Astrocyte (in vitro differentiated cells and primary cell): ENCODE results near the gene CLCN4. TPM values are rescaled to one million over a fixed set of nuclear protein-coding genes. Genes with fewer than 3 reads are reported as not detected.

Source experiments
- DNase-seq: peaks from one replicate; pipeline ENCODE4 v3.0.0-alpha.2; 2010; ENCODE audit warnings: low read depth
- FAIRE-seq: peaks from 2 replicates; lab custom pipeline; 2011; peaks lifted over from hg19 to GRCh38; lab: Jason Lieb, UNC
- H2AFZ ChIP-seq: 2 replicates; pipeline ENCODE4 v1.6.0; 2012; ENCODE audit warnings: low read depth, low read length, inconsistent platforms
- H3K27ac ChIP-seq: 2 replicates; pipeline ENCODE4 v1.5.1; 2011; ENCODE audit warnings: low read depth, low read length, inconsistent platforms
- H3K27me3 ChIP-seq: 2 replicates; pipeline ENCODE4 v1.6.0; 2011; ENCODE audit warnings: low read length, inconsistent platforms; ENCODE audit not compliant: insufficient read depth
- H3K36me3 ChIP-seq: 2 replicates; pipeline ENCODE4 v1.5.1; 2011; ENCODE audit warnings: low read length, inconsistent platforms; ENCODE audit not compliant: insufficient read depth
- H3K4me1 ChIP-seq: 2 replicates; pipeline ENCODE4 v1.5.1; 2011; ENCODE audit warnings: low read length, inconsistent platforms; ENCODE audit not compliant: insufficient read depth
- H3K4me2 ChIP-seq: 2 replicates; pipeline ENCODE4 v1.6.0; 2012; ENCODE audit warnings: low read length, inconsistent platforms
- H3K4me3 ChIP-seq: 2 replicates; pipeline ENCODE4 v1.5.1; 2011; ENCODE audit warnings: low read depth, mild to moderate bottlenecking, low read length, inconsistent platforms; ENCODE audit not compliant: insufficient read depth
- H3K79me2 ChIP-seq: 2 replicates; pipeline ENCODE4 v1.6.0; 2012; ENCODE audit warnings: mild to moderate bottlenecking, low read length, inconsistent platforms; ENCODE audit not compliant: insufficient read depth
- H3K9ac ChIP-seq: 2 replicates; pipeline ENCODE4 v1.6.0; 2012; ENCODE audit warnings: mild to moderate bottlenecking, low read length, inconsistent platforms
- H3K9me3 ChIP-seq: 2 replicates; pipeline ENCODE4 v1.5.1; 2012; ENCODE audit warnings: low read depth, mild to moderate bottlenecking, low read length, inconsistent platforms; ENCODE audit not compliant: insufficient read depth
- H4K20me1 ChIP-seq: 2 replicates; pipeline ENCODE4 v1.6.0; 2012; ENCODE audit warnings: low read length, inconsistent platforms; ENCODE audit not compliant: insufficient read depth
- H3K27ac Mint-ChIP-seq: one replicate; pipeline ENCODE4 v1.8.0; 2021; ENCODE audit warnings: mild to moderate bottlenecking, mixed read lengths; ENCODE audit not compliant: unreplicated experiment
- H3K27me3 Mint-ChIP-seq: one replicate; pipeline ENCODE4 v1.8.0; 2021; ENCODE audit warnings: low read depth, mixed read lengths; ENCODE audit not compliant: unreplicated experiment
- H3K36me3 Mint-ChIP-seq: one replicate; pipeline ENCODE4 v1.8.0; 2021; ENCODE audit warnings: low read depth, mixed read lengths; ENCODE audit not compliant: unreplicated experiment
- H3K4me1 Mint-ChIP-seq: one replicate; pipeline ENCODE4 v1.8.0; 2021; ENCODE audit warnings: low read depth, mixed read lengths; ENCODE audit not compliant: unreplicated experiment
- H3K4me3 Mint-ChIP-seq: one replicate; pipeline ENCODE4 v1.8.0; 2021; ENCODE audit warnings: mild to moderate bottlenecking, moderate library complexity, mixed read lengths; ENCODE audit not compliant: unreplicated experiment
- H3K9me3 Mint-ChIP-seq: one replicate; pipeline ENCODE4 v1.8.0; 2021; ENCODE audit warnings: mild to moderate bottlenecking, mixed read lengths; ENCODE audit not compliant: unreplicated experiment
- EZH2 ChIP-seq: IDR thresholded peaks from 2 replicates; pipeline ENCODE4 v1.6.1; 2012; ENCODE audit warnings: mild to moderate bottlenecking, low read length, inconsistent platforms; ENCODE audit not compliant: insufficient read depth
- total RNA-seq: library from RNA; stranded (reverse); gene quantifications from 2 replicates; pipeline ENCODE4 v1.2.1, GENCODE V29; 2021
- TF ChIP-seq, protein P1 (sequence below): IDR thresholded peaks from 2 replicates; pipeline ENCODE4 v1.5.1; 2011; ENCODE audit warnings: low read depth, mild to moderate bottlenecking, inconsistent platforms, low read length, moderate library complexity; ENCODE audit not compliant: insufficient read depth

CLCN4 gene
- total RNA-seq, 1 donor from 2014 or later = 7.2 TPM

DNA sequence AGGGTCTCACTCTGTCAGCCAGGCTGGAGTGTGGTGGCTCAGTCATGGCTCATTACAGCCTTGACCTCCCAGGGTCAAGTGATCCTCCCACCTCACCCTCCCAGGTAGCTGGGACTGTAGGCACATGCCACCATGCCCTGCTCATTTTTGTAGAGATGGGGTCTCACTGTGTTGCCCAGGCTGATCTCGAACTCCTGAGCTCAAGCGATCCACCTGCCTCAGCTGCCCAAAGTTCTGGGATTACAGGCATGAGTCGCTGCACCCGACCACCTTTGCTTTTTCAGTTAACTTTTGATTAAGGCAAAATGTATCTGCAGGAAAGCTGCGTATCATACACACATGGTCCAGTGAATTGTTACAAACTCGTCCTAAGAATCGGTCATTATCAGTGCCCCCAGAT lies 16.5 kb upstream of the CLCN4 start:
- H3K9me3 ChIP-seq = no peaks in the 10 kb centered on the region
- Mint-ChIP-seq H3K9me3 (no peaks in the 10 kb centered on the region), H3K27me3 (no peaks in the 10 kb centered on the region), H3K4me3 (no peak overlapping the region), H3K27ac (no peak overlapping the region), H3K4me1 (peaks cover 7% of the 10 kb centered on the region), H3K36me3 (no peaks in the 10 kb centered on the region)
- H2AFZ ChIP-seq = no peak overlapping the region
- H3K27ac ChIP-seq = no peak overlapping the region
- no peaks in the 10 kb centered on the region for H3K79me2 ChIP-seq
- TF ChIP-seq EZH2 = no peak
- TF ChIP-seq, protein P1, sequence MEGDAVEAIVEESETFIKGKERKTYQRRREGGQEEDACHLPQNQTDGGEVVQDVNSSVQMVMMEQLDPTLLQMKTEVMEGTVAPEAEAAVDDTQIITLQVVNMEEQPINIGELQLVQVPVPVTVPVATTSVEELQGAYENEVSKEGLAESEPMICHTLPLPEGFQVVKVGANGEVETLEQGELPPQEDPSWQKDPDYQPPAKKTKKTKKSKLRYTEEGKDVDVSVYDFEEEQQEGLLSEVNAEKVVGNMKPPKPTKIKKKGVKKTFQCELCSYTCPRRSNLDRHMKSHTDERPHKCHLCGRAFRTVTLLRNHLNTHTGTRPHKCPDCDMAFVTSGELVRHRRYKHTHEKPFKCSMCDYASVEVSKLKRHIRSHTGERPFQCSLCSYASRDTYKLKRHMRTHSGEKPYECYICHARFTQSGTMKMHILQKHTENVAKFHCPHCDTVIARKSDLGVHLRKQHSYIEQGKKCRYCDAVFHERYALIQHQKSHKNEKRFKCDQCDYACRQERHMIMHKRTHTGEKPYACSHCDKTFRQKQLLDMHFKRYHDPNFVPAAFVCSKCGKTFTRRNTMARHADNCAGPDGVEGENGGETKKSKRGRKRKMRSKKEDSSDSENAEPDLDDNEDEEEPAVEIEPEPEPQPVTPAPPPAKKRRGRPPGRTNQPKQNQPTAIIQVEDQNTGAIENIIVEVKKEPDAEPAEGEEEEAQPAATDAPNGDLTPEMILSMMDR = no peak
- no peak overlapping the region for H3K9ac ChIP-seq
- H3K4me2 ChIP-seq = no peak overlapping the region
- DNase-seq (no peak), FAIRE-seq (no peak)
- no peaks in the 10 kb centered on the region for H3K4me1 ChIP-seq
- H4K20me1 ChIP-seq = no peaks in the 10 kb centered on the region
- no peaks in the 10 kb centered on the region for H3K27me3 ChIP-seq
- H3K36me3 ChIP-seq = peaks cover 2% of the 10 kb centered on the region
- H3K4me3 ChIP-seq = no peak overlapping the region

DNA sequence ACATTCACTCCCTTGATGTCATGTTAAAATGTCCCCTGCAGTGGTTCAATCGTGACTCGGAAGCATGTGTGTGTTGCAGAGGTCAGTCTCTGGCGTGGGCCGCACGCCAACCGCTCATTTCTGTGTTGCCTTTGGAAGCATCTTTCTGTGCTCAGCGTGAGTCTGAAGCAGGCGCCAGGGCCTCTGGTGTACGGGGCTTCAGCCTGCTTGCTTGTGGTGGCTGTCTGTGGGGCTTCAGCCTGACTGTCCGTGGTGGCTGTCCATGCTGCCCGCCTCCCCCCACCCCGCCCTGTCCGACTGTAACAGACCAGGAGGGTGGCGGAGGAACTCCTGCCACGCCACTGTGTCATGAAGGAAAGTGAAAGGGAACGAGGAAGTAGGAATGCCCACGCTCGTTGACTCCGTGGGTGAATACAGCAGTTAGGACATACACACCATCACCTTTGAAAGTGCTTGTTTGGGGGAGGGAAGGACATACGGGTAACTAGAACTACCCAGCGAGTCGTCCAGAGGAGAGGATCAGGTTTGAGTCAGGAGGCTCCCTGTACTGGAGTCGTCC lies 14.7 kb upstream of the CLCN4 start:
- no peaks in the 10 kb centered on the region for H3K36me3 Mint-ChIP-seq
- no peak overlapping the region for H3K4me3 ChIP-seq
- H4K20me1 ChIP-seq = no peaks in the 10 kb centered on the region
- FAIRE-seq (no peak), DNase-seq (no peak)
- H3K27ac Mint-ChIP-seq = no peak overlapping the region
- H3K27me3 ChIP-seq = no peaks in the 10 kb centered on the region
- H3K9me3 Mint-ChIP-seq = no peaks in the 10 kb centered on the region
- TF ChIP-seq, protein P1 = no peak
- TF ChIP-seq EZH2 = no peak
- peaks cover 7% of the 10 kb centered on the region for H3K4me1 Mint-ChIP-seq
- no peaks in the 10 kb centered on the region for H3K9me3 ChIP-seq
- H3K27ac ChIP-seq = no peak overlapping the region
- H3K4me1 ChIP-seq = no peaks in the 10 kb centered on the region
- H3K4me2 ChIP-seq = no peak overlapping the region
- no peak overlapping the region for H3K4me3 Mint-ChIP-seq
- H3K27me3 Mint-ChIP-seq = no peaks in the 10 kb centered on the region
- H2AFZ ChIP-seq = no peak overlapping the region
- no peaks in the 10 kb centered on the region for H3K79me2 ChIP-seq
- no peak overlapping the region for H3K9ac ChIP-seq
- peaks cover 2% of the 10 kb centered on the region for H3K36me3 ChIP-seq

DNA sequence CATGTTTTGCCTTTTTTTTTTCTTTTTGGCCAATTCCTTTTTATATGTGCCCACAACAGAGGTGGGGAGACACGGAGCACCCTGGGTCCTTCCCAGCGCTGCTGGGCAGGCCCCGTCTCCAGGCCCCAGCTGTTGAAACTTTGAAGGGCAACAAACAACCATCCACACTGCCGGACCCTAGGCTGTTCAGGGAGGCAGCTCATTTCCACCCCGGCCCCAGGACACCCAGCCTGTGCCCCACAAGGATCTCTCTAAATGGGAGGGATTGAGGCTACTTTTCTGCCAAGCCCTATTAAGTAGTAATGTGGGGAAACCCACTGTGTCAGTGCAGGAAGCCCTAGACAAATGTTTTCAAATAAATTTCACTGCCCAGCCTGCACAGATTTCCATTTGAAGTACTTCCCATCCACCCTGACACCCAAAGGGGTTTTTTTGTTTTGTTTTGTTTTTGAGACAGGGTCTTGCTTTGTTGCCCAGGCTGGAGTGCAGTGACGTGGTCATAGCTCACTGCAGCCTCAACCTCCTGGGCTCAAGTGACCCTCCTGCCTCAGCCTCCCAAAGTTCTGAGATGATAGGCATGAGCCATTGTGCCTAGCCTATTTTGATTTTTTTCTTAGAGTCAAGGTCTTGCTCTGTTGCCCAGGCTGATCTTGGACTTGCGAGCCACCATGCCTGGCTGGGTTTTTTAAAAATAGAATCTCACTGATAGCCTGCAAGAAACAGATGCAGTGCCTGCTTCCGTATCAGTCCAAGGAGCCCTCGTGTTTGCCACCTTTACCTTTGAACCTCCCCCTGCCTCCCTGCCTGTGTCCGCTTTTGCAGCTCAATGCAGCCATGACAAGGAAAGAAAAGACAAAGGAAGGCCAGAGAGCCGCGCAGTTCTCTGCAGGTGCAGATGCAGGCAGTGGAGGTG lies 13.4 kb upstream of the CLCN4 start:
- Mint-ChIP-seq H3K9me3 (no peaks in the 10 kb centered on the region), H3K27ac (no peak overlapping the region), H3K36me3 (no peaks in the 10 kb centered on the region), H3K4me1 (no peaks in the 10 kb centered on the region), H3K4me3 (no peak overlapping the region), H3K27me3 (no peaks in the 10 kb centered on the region)
- H3K27ac ChIP-seq = no peak overlapping the region
- FAIRE-seq = no peak
- H3K27me3 ChIP-seq = no peaks in the 10 kb centered on the region
- no peak for TF ChIP-seq EZH2
- TF ChIP-seq, protein P1 = no peak
- no peak overlapping the region for H3K4me3 ChIP-seq
- H3K9me3 ChIP-seq = no peaks in the 10 kb centered on the region
- H4K20me1 ChIP-seq = no peaks in the 10 kb centered on the region
- no peaks in the 10 kb centered on the region for H3K79me2 ChIP-seq
- no peak for DNase-seq
- no peaks in the 10 kb centered on the region for H3K4me1 ChIP-seq
- peaks cover 2% of the 10 kb centered on the region for H3K36me3 ChIP-seq
- no peak overlapping the region for H2AFZ ChIP-seq
- no peak overlapping the region for H3K4me2 ChIP-seq
- H3K9ac ChIP-seq = no peak overlapping the region
